ENCODE data around the gene PTPRN2. TPM values are rescaled to one million over a fixed set of nuclear protein-coding genes. Genes with fewer than 3 reads are reported as not detected.

The PTPRN2 gene
- total RNA-seq, 1 donor from 2014 or later = 1.8 TPM

GRCh38 chr7:157990226-157990880 lies 597.3 kb downstream of the PTPRN2 start:
- no peak overlapping the region for H3K4me3 Mint-ChIP-seq
- H3K36me3 Mint-ChIP-seq (ENCODE audit: low read depth) = no peaks in the 10 kb centered on the region
- H3K27me3 Mint-ChIP-seq = no peaks in the 10 kb centered on the region
- intact Hi-C loops (cut with micrococcal nuclease) = no loop called here
- ChIA-PET POLR2A (no interaction called here), CTCF (no interaction called here)
- TF ChIP-seq CTCF (IDR thresholded peaks at IDR 0.05) = no peak
- ATAC-seq (ENCODE audit: low read depth) = no peak
- peaks cover 3% of the 10 kb centered on the region for H3K9me3 Mint-ChIP-seq
- no peaks in the 10 kb centered on the region for H3K4me1 Mint-ChIP-seq
- no peak for DNase-seq
- H3K27ac Mint-ChIP-seq = no peak overlapping the region

- ChIA-PET POLR2A (no interaction called here), CTCF (no interaction called here)
- Mint-ChIP-seq H3K36me3 (ENCODE audit: low read depth) (no peaks in the 10 kb centered on the region), H3K27me3 (no peaks in the 10 kb centered on the region), H3K4me3 (no peak overlapping the region), H3K27ac (no peak overlapping the region), H3K9me3 (peaks cover 2% of the 10 kb centered on the region), H3K4me1 (no peaks in the 10 kb centered on the region)
- intact Hi-C loops (cut with micrococcal nuclease) = no loop called here
- TF ChIP-seq CTCF (IDR thresholded peaks at IDR 0.05) = no peak
- no peak for ATAC-seq (ENCODE audit: low read depth)
- no peak for DNase-seq
Observed at GRCh38 chr7:157989589-157989988, 598.0 kb downstream of the PTPRN2 start.

- Mint-ChIP-seq H3K4me1 (no peaks in the 10 kb centered on the region), H3K27ac (no peak overlapping the region), H3K36me3 (ENCODE audit: low read depth) (no peaks in the 10 kb centered on the region), H3K4me3 (no peak overlapping the region), H3K9me3 (peaks cover 2% of the 10 kb centered on the region), H3K27me3 (no peaks in the 10 kb centered on the region)
- intact Hi-C loops (cut with micrococcal nuclease) = no loop called here
- no peak for DNase-seq
- CTCF ChIA-PET = no interaction called here
- POLR2A ChIA-PET = no interaction called here
- ATAC-seq (ENCODE audit: low read depth) = no peak
- no peak for TF ChIP-seq CTCF (IDR thresholded peaks at IDR 0.05)
Observed at GRCh38 chr7:157987906-157988305, 599.7 kb downstream of the PTPRN2 start.

- CTCF ChIA-PET = no interaction called here
- intact Hi-C loops (cut with micrococcal nuclease) = no loop called here
- H3K4me1 Mint-ChIP-seq = no peaks in the 10 kb centered on the region
- H3K4me3 Mint-ChIP-seq = no peak overlapping the region
- H3K36me3 Mint-ChIP-seq (ENCODE audit: low read depth) = no peaks in the 10 kb centered on the region
- no peak for TF ChIP-seq CTCF (IDR thresholded peaks at IDR 0.05)
- no peaks in the 10 kb centered on the region for H3K27me3 Mint-ChIP-seq
- ATAC-seq (ENCODE audit: low read depth) (no peak), DNase-seq (no peak)
- no peak overlapping the region for H3K27ac Mint-ChIP-seq
- POLR2A ChIA-PET = no interaction called here
- peaks cover 2% of the 10 kb centered on the region for H3K9me3 Mint-ChIP-seq
Observed at GRCh38 chr7:157986051-157986450, 601.6 kb downstream of the PTPRN2 start.

- Mint-ChIP-seq H3K27me3 (no peaks in the 10 kb centered on the region), H3K27ac (no peak overlapping the region), H3K36me3 (ENCODE audit: low read depth) (no peaks in the 10 kb centered on the region), H3K9me3 (peaks cover 2% of the 10 kb centered on the region), H3K4me3 (no peak overlapping the region), H3K4me1 (no peaks in the 10 kb centered on the region)
- no peak for DNase-seq
- ChIA-PET CTCF (no interaction called here), POLR2A (no interaction called here)
- intact Hi-C loops (cut with micrococcal nuclease) = no loop called here
- no peak for TF ChIP-seq CTCF (IDR thresholded peaks at IDR 0.05)
- no peak for ATAC-seq (ENCODE audit: low read depth)
Observed at GRCh38 chr7:157985636-157986035, 602.0 kb downstream of the PTPRN2 start.
